GM23338 (cell line): Measurements from ENCODE around the gene METTL18.
"Not testable (repeated sequence)": the region's sequence is repeated elsewhere in the genome, so short reads cannot be mapped to it uniquely, and the experiment has no call there.

Experiments
- CREB1 ChIP-seq: fragments of 250-450 bp; sonication (Bioruptor Pico); IDR thresholded peaks from 2 replicates; pipeline ENCODE4 v1.5.0; 2020; ENCODE audit warnings: low read depth, mild to moderate bottlenecking, moderate library complexity
- CTCF ChIP-seq, 2 experiments: fragments of 200-600 bp in 1 of 2; sonication (generic) in 1 of 2; conservative IDR thresholded peaks; 2 replicates each; pipeline versions ENCODE4 v1.5.1 to v1.6.1; 2016 to 2017; ENCODE audit warnings: antibody characterized with exemption in 2 of 2, low read depth in 2 of 2, mild to moderate bottlenecking in 2 of 2, moderate library complexity in 1 of 2
- EZH2 ChIP-seq: fragments of 200-600 bp; sonication (generic); IDR thresholded peaks from one replicate; pipeline ENCODE4 v1.8.0; 2017; ENCODE audit warnings: antibody characterized with exemption, mild to moderate bottlenecking, low read depth; ENCODE audit not compliant: unreplicated experiment
- EZH2phosphoT487 ChIP-seq: fragments of 200-600 bp; sonication (generic); IDR thresholded peaks from one replicate; pipeline ENCODE4 v1.8.1; 2018; ENCODE audit warnings: antibody characterized with exemption; ENCODE audit not compliant: unreplicated experiment
- POLR2AphosphoS5 ChIP-seq: IDR thresholded peaks from 2 replicates; pipeline ENCODE4 v1.6.1; 2016; ENCODE audit warnings: antibody characterized with exemption, low read depth
- REST ChIP-seq: IDR thresholded peaks from one replicate; pipeline ENCODE4 v1.6.1; 2018; ENCODE audit warnings: antibody characterized with exemption; ENCODE audit not compliant: unreplicated experiment

DNA sequence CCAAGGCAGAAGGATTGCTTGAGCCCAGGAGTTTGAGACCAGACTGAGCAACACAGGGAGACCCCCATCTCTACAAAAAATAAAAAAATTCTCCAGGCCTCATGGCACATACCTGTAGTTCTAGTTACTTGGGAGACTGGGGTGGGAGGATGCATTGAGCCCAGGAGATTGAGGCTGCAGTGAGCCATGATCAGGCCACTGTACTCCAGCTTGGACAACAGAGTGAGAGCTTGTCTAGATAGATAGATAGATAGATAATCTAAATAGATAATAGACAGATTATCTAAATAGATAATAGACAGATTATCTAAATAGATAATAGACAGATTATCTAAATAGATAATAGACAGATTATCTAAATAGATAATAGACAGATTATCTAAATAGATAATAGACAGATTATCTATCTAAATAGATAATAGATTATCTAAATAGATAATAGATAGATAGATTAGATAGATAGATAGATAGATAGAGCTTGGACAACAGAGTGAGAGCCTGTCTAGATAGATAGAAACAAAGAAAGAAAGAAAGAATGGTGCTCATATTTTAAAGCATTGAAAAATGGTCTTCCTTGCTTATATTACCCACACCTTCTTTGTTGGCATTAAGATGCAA lies 16.8 kb upstream of the METTL18 start:
- not testable (repeated sequence) for TF ChIP-seq CTCF (conservative IDR thresholded peaks at IDR 0.05; ENCODE audit: low read depth in 2 of 2); EZH2; POLR2AphosphoS5; REST; EZH2phosphoT487; CREB1
